Central memory CD8-positive, alpha-beta T cell (primary cell): ENCODE data around the gene ST3GAL3.

Experiments used
- ATAC-seq: fragments of 150-1000 bp; cut with Tn5 transposase; replicated peaks from 2 replicates; pipeline ENCODE4 v1.10.0; 2022; ENCODE audit warnings: mild to moderate bottlenecking, moderate FRiP score, moderate number of reproducible peaks; ENCODE audit not compliant: poor library complexity, severe bottlenecking; ENCODE audit errors: extremely low read depth
- DNase-seq, 2 donors: peaks; one replicate each; pipeline ENCODE4 v3.0.0; 2021; ENCODE audit warnings: low spot score in 2 of 2
- H3K27ac Mint-ChIP-seq: one replicate; pipeline ENCODE4 v1.8.0; 2022; ENCODE audit warnings: low read depth, mild to moderate bottlenecking, moderate library complexity, mixed read lengths
- H3K27me3 Mint-ChIP-seq: one replicate; pipeline ENCODE4 v1.8.0; 2022; ENCODE audit warnings: mixed read lengths
- H3K36me3 Mint-ChIP-seq: one replicate; pipeline ENCODE4 v1.8.0; 2022; ENCODE audit warnings: mild to moderate bottlenecking, moderate library complexity, mixed read lengths; ENCODE audit not compliant: insufficient read depth
- H3K4me1 Mint-ChIP-seq: one replicate; pipeline ENCODE4 v1.8.0; 2022; ENCODE audit warnings: mixed read lengths
- H3K4me3 Mint-ChIP-seq: one replicate; pipeline ENCODE4 v1.8.0; 2022; ENCODE audit warnings: mild to moderate bottlenecking, moderate library complexity, mixed read lengths
- H3K9me3 Mint-ChIP-seq: one replicate; pipeline ENCODE4 v1.8.0; 2022; ENCODE audit warnings: mixed read lengths

ST3GAL3 gene

DNA sequence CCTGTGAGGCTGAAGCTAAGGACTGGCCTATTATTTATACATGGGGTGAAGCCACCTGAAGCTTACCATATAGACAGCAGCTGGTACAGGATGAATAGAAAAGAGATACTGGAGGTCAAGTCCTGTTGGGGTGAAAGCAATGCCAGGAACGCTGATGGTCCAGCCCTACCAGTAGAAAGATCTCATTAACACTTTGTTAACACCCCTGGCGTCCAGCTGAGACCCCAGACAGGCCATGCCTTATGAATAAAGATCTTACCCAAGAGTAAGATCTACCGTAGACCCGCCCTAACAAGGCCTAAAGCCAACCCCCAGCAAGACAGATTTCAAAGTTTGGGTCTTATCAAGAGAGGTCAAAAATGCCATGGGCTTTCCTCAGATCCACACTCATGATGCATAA is 34.7 kb downstream of the ST3GAL3 start:
- Mint-ChIP-seq H3K36me3 (peaks cover 7% of the 10 kb centered on the region), H3K4me3 (no peak overlapping the region), H3K27me3 (no peaks in the 10 kb centered on the region), H3K4me1 (no peaks in the 10 kb centered on the region), H3K9me3 (no peaks in the 10 kb centered on the region), H3K27ac (no peak overlapping the region)
- DNase-seq (no peak), ATAC-seq (no peak)

DNA sequence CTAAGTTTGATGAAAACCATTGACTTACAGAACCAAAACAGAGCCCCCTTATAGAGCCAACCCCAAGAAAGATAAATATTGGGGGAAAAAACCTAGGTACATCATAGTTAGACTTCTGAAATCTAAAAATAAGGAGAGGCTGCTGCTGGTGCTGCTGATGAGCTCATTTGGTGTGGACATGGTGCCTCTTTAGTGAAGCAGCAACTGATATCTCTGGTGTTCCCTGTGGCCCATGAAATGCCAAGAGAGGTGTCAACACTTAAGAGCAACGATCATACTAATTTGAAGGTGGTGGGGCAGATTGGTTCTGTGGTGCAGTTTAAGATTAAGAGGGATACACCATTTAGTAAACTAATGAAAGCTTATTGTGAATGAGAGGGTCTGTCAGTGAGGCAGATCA is 35.9 kb downstream of the ST3GAL3 start:
- H3K27ac Mint-ChIP-seq: no peak overlapping the region
- no peaks in the 10 kb centered on the region for H3K27me3 Mint-ChIP-seq
- peaks cover 7% of the 10 kb centered on the region for H3K36me3 Mint-ChIP-seq
- no peaks in the 10 kb centered on the region for H3K9me3 Mint-ChIP-seq
- H3K4me1 Mint-ChIP-seq: no peaks in the 10 kb centered on the region
- H3K4me3 Mint-ChIP-seq: no peak overlapping the region
- DNase-seq: no peak
- no peak for ATAC-seq

DNA sequence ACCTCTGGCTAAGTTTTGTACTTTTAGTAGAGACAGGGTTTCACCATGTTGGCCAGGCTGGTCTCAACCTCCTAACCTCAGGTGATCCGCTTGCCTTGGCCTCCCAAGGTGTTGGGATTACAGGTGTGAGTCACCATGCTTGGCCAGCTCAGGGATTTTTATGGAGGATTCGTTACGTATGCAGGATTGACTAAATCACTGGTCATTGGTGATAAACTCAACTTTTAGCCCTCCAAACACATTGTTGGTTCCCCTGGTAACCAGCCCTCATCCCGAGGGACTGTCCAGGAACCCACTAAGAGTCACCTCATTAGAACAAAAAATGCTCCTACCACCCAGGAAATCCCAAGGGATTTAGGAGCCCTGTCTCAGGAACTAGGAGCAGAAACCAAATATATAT is 40.4 kb downstream of the ST3GAL3 start:
- H3K27ac Mint-ChIP-seq: no peak overlapping the region
- H3K9me3 Mint-ChIP-seq: no peaks in the 10 kb centered on the region
- H3K36me3 Mint-ChIP-seq: peaks cover 4% of the 10 kb centered on the region
- ATAC-seq (no peak), DNase-seq (no peak)
- H3K4me1 Mint-ChIP-seq: no peaks in the 10 kb centered on the region
- H3K4me3 Mint-ChIP-seq: no peak overlapping the region
- no peaks in the 10 kb centered on the region for H3K27me3 Mint-ChIP-seq

DNA sequence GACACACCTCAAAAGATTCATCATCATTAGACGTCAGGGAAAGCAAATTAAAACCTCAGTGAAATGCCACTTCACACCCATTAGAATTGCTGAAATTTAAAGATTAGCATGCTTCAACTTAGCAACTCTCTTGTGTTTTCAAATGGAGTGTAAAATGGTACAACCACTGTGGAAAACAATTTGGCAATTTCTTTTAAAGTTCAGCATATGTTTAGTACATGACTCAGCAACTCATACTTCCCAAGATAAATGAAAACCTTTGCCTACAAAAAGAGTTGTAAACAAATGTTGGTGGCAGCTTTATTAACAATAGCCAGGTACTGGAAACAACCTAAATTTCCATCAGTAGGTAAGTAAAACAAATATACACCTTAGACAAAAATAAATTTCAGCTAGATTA is 42.7 kb downstream of the ST3GAL3 start:
- Mint-ChIP-seq H3K4me1 (no peaks in the 10 kb centered on the region), H3K4me3 (no peak overlapping the region), H3K27ac (no peak overlapping the region), H3K9me3 (no peaks in the 10 kb centered on the region), H3K36me3 (no peaks in the 10 kb centered on the region), H3K27me3 (no peaks in the 10 kb centered on the region)
- no peak for ATAC-seq
- no peak for DNase-seq

DNA sequence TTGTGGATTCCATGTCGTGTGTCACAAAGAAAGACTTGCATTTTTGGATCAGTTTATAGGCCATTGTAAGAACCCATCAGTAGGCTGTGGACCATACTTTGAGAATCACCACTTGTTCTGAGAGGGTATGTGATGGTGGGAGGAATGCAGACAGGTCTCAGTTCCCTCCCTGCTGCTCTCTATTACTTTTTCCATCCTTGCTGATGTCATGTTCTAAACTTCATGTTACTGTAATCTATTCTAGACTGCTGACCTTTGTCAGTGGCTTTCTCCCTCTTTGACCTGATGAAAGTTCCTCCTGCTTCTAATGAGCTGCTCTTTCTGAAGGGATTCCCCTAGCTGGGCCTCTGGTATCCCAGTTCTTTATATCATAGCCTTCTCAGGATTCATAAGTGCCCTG is 46.1 kb downstream of the ST3GAL3 start:
- ATAC-seq: no peak
- no peak overlapping the region for H3K27ac Mint-ChIP-seq
- no peaks in the 10 kb centered on the region for H3K27me3 Mint-ChIP-seq

DNA sequence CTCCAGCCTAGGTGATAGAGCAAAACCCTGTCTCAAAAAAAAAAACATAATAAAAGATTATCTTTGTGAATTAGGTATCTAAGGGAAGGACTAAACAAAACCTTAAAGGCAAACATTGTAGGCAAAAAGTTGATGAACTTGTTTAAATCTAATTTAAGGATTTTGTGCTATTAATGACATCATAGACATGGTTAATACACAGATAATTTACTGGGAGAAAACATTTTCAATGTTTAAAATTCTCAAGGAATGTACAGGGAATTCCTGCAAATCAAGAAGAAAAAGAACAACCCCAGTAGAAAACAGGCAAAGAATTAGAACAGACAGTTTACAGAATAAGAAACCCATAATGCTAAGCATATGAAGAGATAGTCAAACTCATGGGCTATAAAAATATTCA is 47.6 kb downstream of the ST3GAL3 start:
- Mint-ChIP-seq H3K9me3 (no peaks in the 10 kb centered on the region), H3K27me3 (no peaks in the 10 kb centered on the region), H3K4me3 (no peak overlapping the region), H3K4me1 (no peaks in the 10 kb centered on the region), H3K27ac (no peak overlapping the region), H3K36me3 (peaks cover 7% of the 10 kb centered on the region)
- no peak for ATAC-seq
- DNase-seq: no peak

More for the DNA sequence above, 46.1 kb downstream of the ST3GAL3 start:
- H3K4me3 Mint-ChIP-seq: no peak overlapping the region
- H3K36me3 Mint-ChIP-seq: peaks cover 5% of the 10 kb centered on the region
- no peaks in the 10 kb centered on the region for H3K9me3 Mint-ChIP-seq
- no peaks in the 10 kb centered on the region for H3K4me1 Mint-ChIP-seq
- no peak for DNase-seq

DNA sequence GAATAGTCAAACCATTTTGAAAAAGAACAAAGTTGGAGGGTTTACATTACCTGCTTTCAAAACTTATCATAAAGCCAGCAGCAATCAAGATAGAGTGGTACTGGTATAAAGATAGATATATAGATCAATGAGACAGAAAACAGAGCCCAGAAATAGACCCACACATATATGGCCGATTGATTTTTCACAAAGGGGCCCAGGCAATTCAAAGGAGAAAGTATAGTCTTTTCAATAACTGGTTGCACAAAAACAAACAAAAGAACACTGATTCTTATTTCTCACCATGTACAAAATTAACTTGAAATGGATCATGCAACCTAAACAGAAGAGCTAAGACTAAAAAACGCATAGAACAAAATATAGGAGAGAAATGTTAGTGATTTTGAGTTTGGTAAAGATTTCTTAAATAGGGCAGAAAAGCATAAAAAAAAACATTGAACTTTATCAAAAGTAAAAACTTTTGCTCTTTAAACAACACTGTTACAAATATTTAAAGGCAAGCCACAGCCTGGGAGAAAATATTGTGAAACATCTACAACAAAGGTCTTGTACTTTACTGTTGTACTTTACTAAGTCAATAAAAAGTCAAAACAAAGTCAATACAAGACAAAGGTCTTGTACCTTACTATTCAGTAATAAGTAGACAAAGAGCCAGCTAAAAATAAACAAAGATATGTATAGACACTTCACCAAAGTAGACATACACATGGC is 50.2 kb downstream of the ST3GAL3 start:
- no peak for ATAC-seq
- H3K27ac Mint-ChIP-seq: no peak overlapping the region
- DNase-seq: no peak
- no peaks in the 10 kb centered on the region for H3K9me3 Mint-ChIP-seq
- H3K4me1 Mint-ChIP-seq: peaks cover 1% of the 10 kb centered on the region
- peaks cover 9% of the 10 kb centered on the region for H3K36me3 Mint-ChIP-seq
- no peaks in the 10 kb centered on the region for H3K27me3 Mint-ChIP-seq
- H3K4me3 Mint-ChIP-seq: no peak overlapping the region

DNA sequence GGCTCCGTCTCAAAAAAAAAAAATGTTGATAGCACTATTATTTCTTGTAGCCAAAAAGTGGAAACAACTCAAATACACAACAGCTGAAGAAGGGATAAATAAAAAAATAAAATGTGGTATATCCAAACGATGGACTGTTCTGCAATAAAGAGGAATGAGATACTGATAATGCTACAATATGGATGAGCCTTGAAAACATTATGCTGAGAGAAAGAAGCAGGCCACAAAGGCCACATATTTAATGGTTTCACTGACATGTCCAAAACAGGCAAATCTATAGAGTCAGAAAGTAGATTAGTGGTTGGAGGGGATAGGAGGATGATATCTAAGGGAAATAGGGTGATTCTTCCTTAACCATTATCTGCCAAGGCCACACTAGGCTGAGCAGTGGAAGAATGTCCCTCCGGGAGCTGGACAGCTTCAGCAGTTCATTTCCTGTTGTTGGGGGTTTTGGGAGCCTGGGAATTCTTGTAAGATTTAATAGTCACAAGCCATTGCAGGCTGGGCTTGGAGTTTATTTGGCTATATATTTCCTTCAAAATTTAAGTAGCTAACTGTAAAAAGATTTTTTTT is 53.5 kb downstream of the ST3GAL3 start:
- DNase-seq (no peak), ATAC-seq (no peak)
- Mint-ChIP-seq H3K27ac (peak overlapping the region; percentile 5), H3K4me3 (no peak overlapping the region), H3K36me3 (peaks cover 7% of the 10 kb centered on the region), H3K9me3 (no peaks in the 10 kb centered on the region), H3K4me1 (peaks cover 11% of the 10 kb centered on the region), H3K27me3 (no peaks in the 10 kb centered on the region)

DNA sequence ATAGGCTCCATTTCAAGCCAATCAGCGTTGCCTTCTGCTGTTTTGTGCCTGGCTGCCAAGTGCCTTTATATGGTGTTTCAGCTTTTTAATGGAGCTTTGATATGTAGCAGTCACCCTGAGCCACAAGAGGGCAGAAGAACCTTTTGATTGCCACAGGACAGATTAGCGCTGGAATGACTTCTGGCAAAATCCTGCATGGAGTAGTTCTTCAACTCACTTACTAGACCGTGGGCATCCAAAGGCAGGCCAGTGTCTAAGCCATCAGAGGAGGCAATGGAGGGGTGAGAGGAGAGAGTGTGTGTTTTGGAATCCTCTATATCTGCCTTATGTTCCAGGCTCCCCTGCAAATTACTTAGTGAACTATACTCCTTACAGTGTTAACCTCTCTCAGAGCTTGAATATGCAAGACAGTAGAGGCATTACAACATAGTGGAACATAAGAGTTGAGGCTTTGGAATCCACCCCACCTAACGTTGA is 56.2 kb downstream of the ST3GAL3 start:
- H3K27ac Mint-ChIP-seq: no peak overlapping the region
- H3K4me1 Mint-ChIP-seq: peaks cover 11% of the 10 kb centered on the region
- peaks cover 5% of the 10 kb centered on the region for H3K36me3 Mint-ChIP-seq
- H3K27me3 Mint-ChIP-seq: no peaks in the 10 kb centered on the region
- ATAC-seq (peak; percentile 46), DNase-seq (peak in 1 of 2 donors; percentile 22)
- H3K9me3 Mint-ChIP-seq: no peaks in the 10 kb centered on the region
- no peak overlapping the region for H3K4me3 Mint-ChIP-seq

DNA sequence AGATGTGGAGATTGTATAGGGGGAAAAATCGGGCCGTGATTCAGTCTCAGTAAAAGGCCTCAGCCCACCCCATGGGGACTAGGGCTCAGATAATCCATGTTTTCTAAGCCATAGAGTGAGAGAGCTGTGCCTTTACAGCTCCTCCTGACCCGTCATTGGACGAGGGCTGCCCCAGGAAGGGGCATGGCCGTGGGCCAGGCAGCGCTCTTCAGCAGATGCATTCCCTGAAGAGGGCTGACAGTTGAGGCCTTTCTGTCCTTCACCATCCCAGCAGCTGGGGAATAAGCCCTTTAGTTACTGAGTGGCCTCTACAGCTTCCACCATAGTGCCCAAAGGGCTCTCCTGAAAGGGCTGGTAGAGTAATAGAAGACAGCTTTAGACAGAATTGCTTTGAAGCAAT is 57.2 kb downstream of the ST3GAL3 start:
- DNase-seq (no peak), ATAC-seq (no peak)
- Mint-ChIP-seq H3K36me3 (peaks cover 3% of the 10 kb centered on the region), H3K9me3 (no peaks in the 10 kb centered on the region), H3K27me3 (no peaks in the 10 kb centered on the region), H3K4me1 (peaks cover 11% of the 10 kb centered on the region), H3K27ac (no peak overlapping the region), H3K4me3 (no peak overlapping the region)

DNA sequence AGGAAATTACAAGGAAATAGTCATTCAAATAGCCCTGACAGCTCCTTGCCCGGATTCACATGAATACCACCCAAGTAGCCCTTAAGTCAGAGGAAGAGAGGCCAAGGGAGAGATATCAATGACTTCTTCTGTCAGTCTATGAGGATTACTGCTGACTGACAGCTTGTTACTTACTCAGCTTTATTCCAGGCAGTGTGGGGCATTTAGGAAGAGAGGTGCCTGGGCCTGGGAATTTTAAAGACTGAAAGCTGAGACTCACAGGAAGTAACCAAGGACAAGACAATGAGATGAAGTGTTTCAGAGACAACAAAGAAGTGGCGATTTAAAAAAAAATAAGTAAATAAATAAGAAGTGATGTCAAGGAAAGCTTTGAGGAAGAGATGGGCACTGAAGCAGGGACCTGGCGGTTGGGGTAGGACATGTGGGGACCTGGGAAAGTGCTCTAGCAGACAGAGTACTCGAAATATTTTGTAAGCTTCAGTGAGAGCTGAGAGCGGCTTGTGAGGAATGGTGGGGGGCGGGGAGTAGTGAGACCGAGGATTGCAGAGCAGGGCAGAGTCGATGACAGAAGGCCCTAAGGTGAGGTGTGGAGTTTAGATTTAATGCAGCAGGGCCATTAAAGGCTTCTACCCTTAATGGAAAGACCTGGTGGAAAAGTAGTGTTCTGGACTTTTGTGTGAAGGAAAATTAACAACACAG is 58.9 kb downstream of the ST3GAL3 start:
- Mint-ChIP-seq H3K27ac (no peak overlapping the region), H3K4me1 (peaks cover 11% of the 10 kb centered on the region), H3K27me3 (no peaks in the 10 kb centered on the region), H3K9me3 (no peaks in the 10 kb centered on the region), H3K4me3 (no peak overlapping the region), H3K36me3 (peaks cover 1% of the 10 kb centered on the region)
- DNase-seq (no peak), ATAC-seq (no peak)

DNA sequence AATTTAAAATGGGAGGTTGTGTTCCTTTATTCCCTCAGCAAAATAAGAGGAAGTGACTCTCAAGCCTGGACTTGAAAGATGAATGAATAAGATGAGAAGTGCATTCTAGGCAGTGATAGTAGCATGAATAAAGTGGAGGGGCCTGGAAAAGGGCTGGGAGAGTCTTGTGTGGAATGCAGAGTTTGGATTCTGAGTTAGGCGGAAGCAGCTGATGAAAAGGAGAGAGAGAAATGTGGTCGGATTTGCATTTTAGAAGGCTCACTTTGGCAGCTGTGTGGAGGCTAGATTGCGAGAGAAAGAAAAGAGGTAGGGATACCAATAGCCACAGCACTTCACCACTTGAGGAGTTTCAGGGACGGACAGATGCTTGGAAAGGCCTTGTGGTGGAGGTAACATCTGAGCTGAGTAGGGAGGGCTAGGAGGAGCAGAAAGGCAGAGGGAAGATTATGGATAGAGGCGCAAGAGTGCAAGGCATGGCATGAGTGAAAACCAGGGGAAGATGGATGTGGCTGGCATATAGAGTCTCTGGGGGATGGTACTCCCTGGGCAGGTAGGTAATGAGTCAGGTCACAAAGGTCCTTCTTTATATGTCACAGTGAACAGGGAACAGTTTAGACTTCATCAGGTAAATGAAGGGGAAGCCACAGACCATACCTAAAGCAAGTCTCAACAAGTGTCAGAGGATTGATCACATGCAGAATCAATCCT is 59.6 kb downstream of the ST3GAL3 start:
- no peak for DNase-seq
- peaks cover 11% of the 10 kb centered on the region for H3K4me1 Mint-ChIP-seq
- no peak overlapping the region for H3K27ac Mint-ChIP-seq
- H3K27me3 Mint-ChIP-seq: no peaks in the 10 kb centered on the region
- no peaks in the 10 kb centered on the region for H3K9me3 Mint-ChIP-seq
- H3K4me3 Mint-ChIP-seq: no peak overlapping the region
- no peak for ATAC-seq
- H3K36me3 Mint-ChIP-seq: peaks cover 4% of the 10 kb centered on the region
